Activated CD8-positive, alpha-beta memory T cell treated with anti-CD3 and anti-CD28 coated beads, Interleukin-2, amount 10 ng/mL, durations not matched to agents 7 days and 5 days (primary cell): Measurements from ENCODE around the gene ADGRB3. TPM values are rescaled to one million over a fixed set of nuclear protein-coding genes. Genes with fewer than 3 reads are reported as not detected.
"Not testable (repeated sequence)": the region's sequence is repeated elsewhere in the genome, so short reads cannot be mapped to it uniquely, and the experiment has no call there.

ENCODE experiments used
- ATAC-seq: fragments of 150-1000 bp; cut with Tn5 transposase; one replicate; pipeline ENCODE4 v1.10.0; 2021; ENCODE audit warnings: moderate library complexity
- CTCF ChIA-PET: fragments of 350-600 bp; sonication (Branson Sonifier 250); formaldehyde crosslinking; loops from one replicate; lab custom pipeline; 2021; ENCODE audit warnings: antibody characterized with exemption; lab: Charles Lee
- DNase-seq: peaks from one replicate; pipeline ENCODE4 v3.0.0-alpha.2; 2020
- H3K27ac Mint-ChIP-seq: one replicate; pipeline ENCODE4 v1.8.0; 2021; ENCODE audit warnings: mild to moderate bottlenecking, mixed read lengths
- H3K27me3 Mint-ChIP-seq: one replicate; pipeline ENCODE4 v1.8.0; 2021; ENCODE audit warnings: mixed read lengths
- H3K36me3 Mint-ChIP-seq: one replicate; pipeline ENCODE4 v1.8.0; 2021; ENCODE audit warnings: mild to moderate bottlenecking, mixed read lengths
- H3K4me1 Mint-ChIP-seq: one replicate; pipeline ENCODE4 v1.8.0; 2021; ENCODE audit warnings: mixed read lengths
- H3K4me3 Mint-ChIP-seq: one replicate; pipeline ENCODE4 v1.8.0; 2021; ENCODE audit warnings: mild to moderate bottlenecking, moderate library complexity, mixed read lengths
- H3K9me3 Mint-ChIP-seq: one replicate; pipeline ENCODE4 v1.8.0; 2022; ENCODE audit warnings: low read depth, mixed read lengths
- total RNA-seq, 2 experiments: library from RNA; stranded (reverse); gene quantifications; one replicate each; pipeline ENCODE4 v1.2.3, GENCODE V29; 2021

Gene ADGRB3
- total RNA-seq, 2 experiments from 2014 or later, result 0.33 TPM; not detected in 1

DNA sequence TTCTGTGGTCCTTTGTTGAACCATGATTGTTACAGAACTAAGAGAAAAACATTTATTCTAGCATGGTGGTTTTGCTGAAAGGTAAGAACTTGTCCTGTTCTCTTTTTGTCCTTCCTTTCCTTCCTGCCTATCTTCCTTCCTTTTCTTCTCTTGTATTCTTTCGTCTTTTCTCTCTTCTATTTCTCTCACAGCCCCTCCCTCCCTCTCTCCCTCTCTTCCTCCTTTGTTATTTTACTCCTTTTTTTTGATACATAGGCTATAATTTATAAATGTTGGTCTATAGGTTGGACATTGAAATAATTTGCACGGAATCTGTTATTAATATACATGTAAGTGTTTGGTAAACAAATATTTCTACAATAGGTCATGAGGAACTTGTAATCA is 18.6 kb downstream of the ADGRB3 start:
- no peaks in the 10 kb centered on the region for H3K9me3 Mint-ChIP-seq
- CTCF ChIA-PET, result no interaction called here
- no peak for ATAC-seq

DNA sequence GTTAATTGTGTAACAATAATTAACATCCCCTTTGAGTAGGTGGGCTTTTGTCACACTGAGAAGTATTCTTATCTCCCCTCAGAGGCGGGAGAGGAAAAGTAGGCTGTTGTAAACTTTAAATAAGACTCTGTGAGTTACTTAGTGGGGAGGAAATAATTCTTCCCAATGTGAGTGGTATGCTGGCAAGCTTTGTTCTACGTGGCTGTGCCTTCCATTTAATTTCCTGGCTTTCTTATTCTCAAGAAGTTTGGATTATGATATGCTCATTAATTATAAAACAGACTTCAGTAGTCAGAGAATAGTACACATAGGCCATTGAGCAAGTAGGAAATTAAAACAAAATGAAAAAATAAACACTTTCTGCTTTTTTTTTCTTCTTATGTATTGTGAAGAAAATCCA is 19.1 kb downstream of the ADGRB3 start:
- CTCF ChIA-PET, result no interaction called here
- Mint-ChIP-seq H3K9me3 (no peaks in the 10 kb centered on the region), H3K36me3 (no peaks in the 10 kb centered on the region), H3K27me3 (no peaks in the 10 kb centered on the region), H3K27ac (no peak overlapping the region), H3K4me3 (no peak overlapping the region), H3K4me1 (no peaks in the 10 kb centered on the region)
- DNase-seq, result no peak
- ATAC-seq, result no peak

More for the DNA sequence above, 18.6 kb downstream of the ADGRB3 start:
- DNase-seq, result no peak
- H3K4me1 Mint-ChIP-seq, result no peaks in the 10 kb centered on the region
- H3K27me3 Mint-ChIP-seq, result no peaks in the 10 kb centered on the region
- no peak overlapping the region for H3K27ac Mint-ChIP-seq
- H3K36me3 Mint-ChIP-seq, result no peaks in the 10 kb centered on the region
- H3K4me3 Mint-ChIP-seq, result no peak overlapping the region

DNA sequence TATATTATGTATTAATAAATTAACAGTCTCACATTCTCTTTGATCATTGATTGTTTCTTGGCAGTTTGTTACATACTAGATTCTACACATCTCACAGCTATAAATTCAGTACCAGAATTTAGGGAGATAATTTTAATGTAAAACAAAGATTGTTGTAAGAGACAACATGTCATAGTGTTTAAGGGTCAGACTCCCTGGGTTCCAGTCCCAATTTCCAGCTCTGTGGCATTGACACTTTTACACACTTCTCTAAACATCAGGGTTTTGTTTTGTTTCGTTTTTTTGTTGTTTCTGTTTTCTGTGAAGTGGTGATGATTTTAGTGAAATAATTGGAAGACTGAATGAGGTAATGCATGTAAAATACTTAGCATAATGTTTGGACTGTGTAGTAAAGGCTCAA is 19.9 kb downstream of the ADGRB3 start:
- Mint-ChIP-seq H3K27ac (no peak overlapping the region), H3K4me3 (no peak overlapping the region), H3K9me3 (no peaks in the 10 kb centered on the region), H3K36me3 (no peaks in the 10 kb centered on the region), H3K4me1 (no peaks in the 10 kb centered on the region), H3K27me3 (no peaks in the 10 kb centered on the region)
- DNase-seq, result no peak
- CTCF ChIA-PET, result no interaction called here
- no peak for ATAC-seq

DNA sequence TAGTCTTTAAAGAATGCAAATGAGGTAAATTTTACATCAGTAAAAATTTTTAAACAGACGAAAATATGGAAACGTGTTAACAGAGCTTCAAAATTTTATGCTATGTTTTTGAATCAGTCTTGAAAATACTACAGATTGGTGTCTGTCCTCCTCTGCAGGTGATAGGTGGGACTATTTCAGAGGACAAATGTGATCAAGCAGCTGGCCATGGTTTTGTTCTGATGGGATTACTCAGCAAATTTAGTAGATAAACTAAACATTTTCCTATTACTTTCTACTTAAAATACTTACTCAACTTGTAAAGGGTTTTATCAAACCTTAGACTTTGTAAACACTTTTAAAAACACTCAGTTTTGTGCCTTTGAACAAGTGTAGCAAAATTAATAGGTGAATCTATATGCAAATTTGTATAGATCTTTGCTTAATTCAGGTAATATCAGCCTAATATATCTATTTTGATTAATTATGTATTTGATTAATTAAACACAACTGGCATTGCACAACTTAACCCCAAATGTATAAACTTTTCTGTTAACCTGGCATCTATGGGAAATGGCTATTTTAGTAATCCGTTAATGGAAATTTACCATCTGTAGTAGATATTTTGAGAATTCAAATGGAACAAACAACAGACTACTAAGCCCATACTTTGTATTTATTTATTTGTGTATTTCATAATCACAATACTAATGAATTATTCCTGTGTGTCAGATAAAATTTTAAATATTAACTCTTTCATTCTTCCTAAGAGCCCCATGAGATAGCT is 22.5 kb downstream of the ADGRB3 start:
- no peak for DNase-seq
- H3K27ac Mint-ChIP-seq, result no peak overlapping the region
- no peak for ATAC-seq
- no peak overlapping the region for H3K4me3 Mint-ChIP-seq
- no peaks in the 10 kb centered on the region for H3K4me1 Mint-ChIP-seq
- CTCF ChIA-PET, result no interaction called here
- no peaks in the 10 kb centered on the region for H3K27me3 Mint-ChIP-seq
- no peaks in the 10 kb centered on the region for H3K9me3 Mint-ChIP-seq
- no peaks in the 10 kb centered on the region for H3K36me3 Mint-ChIP-seq

DNA sequence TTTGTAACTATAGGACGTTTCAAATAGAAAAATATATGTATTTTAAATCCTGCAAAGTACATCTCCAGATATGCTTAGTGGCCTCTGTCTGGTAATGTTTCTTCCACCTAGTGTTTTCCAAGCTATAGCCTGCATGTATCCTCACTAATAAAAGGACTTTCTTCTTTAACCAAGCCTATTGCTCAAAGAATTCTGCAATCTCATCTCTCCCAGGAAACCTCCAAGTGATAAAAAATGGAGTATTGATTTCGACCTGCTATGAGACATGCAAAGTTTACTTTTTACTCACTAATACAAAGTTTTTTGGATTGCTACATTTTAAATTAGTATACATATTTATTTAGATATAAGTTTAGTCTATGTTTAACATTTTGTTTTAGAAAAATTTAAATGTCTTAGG is 23.3 kb downstream of the ADGRB3 start:
- Mint-ChIP-seq H3K4me3 (no peak overlapping the region), H3K27me3 (no peaks in the 10 kb centered on the region), H3K27ac (no peak overlapping the region), H3K4me1 (no peaks in the 10 kb centered on the region), H3K9me3 (no peaks in the 10 kb centered on the region), H3K36me3 (no peaks in the 10 kb centered on the region)
- ATAC-seq (no peak), DNase-seq (no peak)
- CTCF ChIA-PET, result no interaction called here

DNA sequence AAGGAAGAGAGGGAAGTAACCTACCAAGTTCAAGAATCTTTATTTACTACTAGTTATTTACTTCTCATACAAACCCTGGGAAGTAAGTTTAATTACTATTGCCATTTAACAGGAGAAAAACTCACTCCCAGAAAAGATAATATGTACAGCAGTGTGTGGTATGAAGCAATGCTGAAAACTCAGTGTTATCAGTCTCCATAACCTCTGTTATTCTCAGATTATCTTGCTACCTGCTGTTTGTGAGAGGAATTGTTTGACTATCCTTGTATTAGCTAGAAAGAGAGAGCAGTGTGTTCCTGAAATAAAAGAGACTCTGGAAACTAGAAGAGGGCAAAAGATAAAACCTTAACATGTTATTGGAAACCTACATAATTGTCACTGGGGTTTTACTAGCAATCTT is 38.2 kb downstream of the ADGRB3 start:
- H3K27me3 Mint-ChIP-seq, result no peaks in the 10 kb centered on the region
- H3K9me3 Mint-ChIP-seq, result peaks cover 5% of the 10 kb centered on the region
- DNase-seq (no peak), ATAC-seq (no peak)
- CTCF ChIA-PET, result no interaction called here
- no peak overlapping the region for H3K27ac Mint-ChIP-seq
- H3K36me3 Mint-ChIP-seq, result no peaks in the 10 kb centered on the region
- no peaks in the 10 kb centered on the region for H3K4me1 Mint-ChIP-seq
- no peak overlapping the region for H3K4me3 Mint-ChIP-seq

DNA sequence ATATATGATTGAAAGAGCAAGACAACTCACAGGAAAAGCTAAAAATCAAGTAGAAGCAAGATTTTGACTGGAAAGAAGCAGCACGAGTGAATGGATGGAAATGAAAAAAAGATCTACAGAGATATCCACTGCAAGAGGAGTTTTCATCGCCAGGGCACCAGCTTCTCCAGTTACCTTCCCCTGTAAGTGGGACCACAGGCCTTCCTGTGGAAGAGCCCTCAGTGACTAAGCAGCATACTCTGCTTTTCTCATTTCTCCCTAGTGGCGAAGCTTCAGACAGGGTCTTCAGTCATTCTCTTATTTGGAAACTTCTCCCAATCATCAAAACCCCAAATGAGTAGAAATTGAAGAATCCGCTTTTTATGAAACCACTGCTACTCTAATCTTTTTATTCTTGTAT is 40.5 kb downstream of the ADGRB3 start:
- Mint-ChIP-seq H3K4me1 (no peaks in the 10 kb centered on the region), H3K36me3 (no peaks in the 10 kb centered on the region), H3K4me3 (no peak overlapping the region), H3K27me3 (no peaks in the 10 kb centered on the region), H3K9me3 (peaks cover 5% of the 10 kb centered on the region), H3K27ac (no peak overlapping the region)
- DNase-seq (no peak), ATAC-seq (no peak)
- CTCF ChIA-PET, result no interaction called here

DNA sequence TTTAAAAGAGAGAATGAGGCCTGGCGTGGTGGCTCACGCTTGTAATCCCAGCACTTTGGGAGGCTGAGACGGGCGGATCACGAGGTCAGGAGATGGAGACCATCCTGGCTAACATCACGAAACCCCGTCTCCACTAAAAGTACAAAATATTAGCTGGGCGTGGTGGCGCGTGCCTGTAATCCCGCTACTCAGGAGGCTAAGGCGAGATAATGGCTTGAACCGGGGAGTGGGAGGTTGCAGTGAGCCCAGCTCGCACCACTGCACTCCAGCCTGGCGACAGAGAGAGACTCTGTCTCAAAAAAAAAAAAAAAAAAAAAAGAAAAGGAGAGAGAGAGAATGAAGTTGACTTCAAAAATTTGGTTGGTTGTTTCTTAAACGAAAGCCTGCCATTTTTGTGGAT is 41.0 kb downstream of the ADGRB3 start:
- H3K9me3 Mint-ChIP-seq, H3K27me3 Mint-ChIP-seq, H3K4me1 Mint-ChIP-seq, DNase-seq, H3K27ac Mint-ChIP-seq, H3K4me3 Mint-ChIP-seq, H3K36me3 Mint-ChIP-seq, ATAC-seq, CTCF ChIA-PET: not testable (repeated sequence)

DNA sequence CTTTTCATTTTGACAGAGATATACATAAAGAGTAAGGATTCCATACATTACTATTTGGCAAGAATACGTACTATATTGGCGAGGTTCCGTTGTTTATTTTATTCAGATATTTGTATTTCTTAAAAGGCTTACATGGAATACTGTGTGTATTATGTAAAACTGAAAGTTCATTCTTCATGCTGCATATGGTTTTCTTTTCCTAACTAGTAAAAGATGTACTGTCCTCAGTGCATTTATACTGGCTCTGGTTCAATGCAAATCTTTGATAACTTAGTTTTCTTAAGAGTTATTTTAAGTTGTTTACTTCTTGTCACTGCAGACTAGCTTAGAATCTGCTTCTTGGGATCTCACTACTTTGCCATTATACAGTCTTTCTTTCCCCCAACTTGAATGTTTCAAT is 42.0 kb downstream of the ADGRB3 start:
- ATAC-seq (no peak), DNase-seq (no peak)
- Mint-ChIP-seq H3K9me3 (peaks cover 5% of the 10 kb centered on the region), H3K4me3 (no peak overlapping the region), H3K4me1 (no peaks in the 10 kb centered on the region), H3K27me3 (no peaks in the 10 kb centered on the region), H3K36me3 (no peaks in the 10 kb centered on the region), H3K27ac (no peak overlapping the region)
- CTCF ChIA-PET, result no interaction called here

DNA sequence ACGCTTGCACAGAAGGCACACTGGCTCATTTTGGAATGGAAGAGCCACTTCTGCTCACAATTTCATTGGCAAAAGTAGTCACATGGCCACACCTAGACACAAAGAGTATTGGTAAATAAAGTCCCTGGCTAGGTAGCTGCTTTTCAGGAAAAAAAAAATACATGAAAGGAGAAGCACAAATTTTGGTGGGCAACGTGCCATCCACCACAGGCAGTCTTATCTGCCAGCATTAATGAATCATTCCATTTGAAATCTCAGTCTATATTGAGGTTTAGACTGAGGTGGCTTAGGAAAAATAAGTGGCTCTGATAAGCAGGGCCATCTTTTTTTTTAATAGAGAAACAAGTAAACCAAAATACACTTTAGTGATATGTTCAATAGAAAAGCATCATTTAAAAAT is 44.3 kb downstream of the ADGRB3 start:
- Mint-ChIP-seq H3K4me1 (no peaks in the 10 kb centered on the region), H3K4me3 (no peak overlapping the region), H3K36me3 (no peaks in the 10 kb centered on the region), H3K9me3 (peaks cover 5% of the 10 kb centered on the region), H3K27me3 (no peaks in the 10 kb centered on the region), H3K27ac (no peak overlapping the region)
- CTCF ChIA-PET, result no interaction called here
- DNase-seq (no peak), ATAC-seq (no peak)

DNA sequence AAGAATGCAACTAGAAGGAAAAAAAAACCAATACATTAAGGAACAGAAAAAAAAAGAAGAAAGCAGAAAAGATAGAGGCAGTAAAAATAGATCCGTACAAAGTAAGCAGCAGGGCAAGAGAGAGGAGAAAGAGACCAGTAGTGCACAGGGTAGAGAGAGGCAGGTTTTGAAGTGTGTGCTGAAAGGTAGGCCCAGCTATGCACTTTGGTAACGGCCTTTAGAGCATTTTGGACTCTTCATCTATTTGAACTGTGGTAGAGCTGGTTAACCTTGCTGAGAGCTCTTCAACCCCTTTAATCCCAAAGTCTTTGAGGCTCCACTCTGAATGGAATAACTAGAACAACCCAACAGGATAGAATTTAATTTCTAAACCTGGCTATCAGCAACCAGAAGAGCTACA is 45.2 kb downstream of the ADGRB3 start:
- Mint-ChIP-seq H3K4me1 (no peaks in the 10 kb centered on the region), H3K9me3 (peaks cover 3% of the 10 kb centered on the region), H3K27ac (no peak overlapping the region), H3K36me3 (no peaks in the 10 kb centered on the region), H3K4me3 (no peak overlapping the region), H3K27me3 (no peaks in the 10 kb centered on the region)
- no peak for ATAC-seq
- CTCF ChIA-PET, result no interaction called here
- DNase-seq, result no peak

DNA sequence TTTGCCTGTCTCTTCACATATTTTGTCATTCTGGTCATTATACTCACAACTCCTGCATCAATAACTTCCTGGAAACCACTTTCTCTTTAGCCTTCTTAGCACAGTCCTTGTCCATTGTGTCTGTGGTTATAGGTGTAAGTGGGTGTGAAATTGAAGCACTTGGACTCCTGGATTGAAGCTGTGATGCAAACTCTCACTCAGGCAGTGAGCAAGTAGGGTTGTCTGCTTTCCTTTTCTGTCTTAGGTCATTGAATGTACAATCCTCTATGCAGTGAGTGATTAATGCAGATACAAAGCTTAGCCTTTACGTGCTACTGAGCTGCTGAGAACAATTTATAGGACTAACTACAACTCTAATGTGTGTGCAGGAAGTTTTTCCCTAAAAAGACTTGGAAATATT is 54.8 kb downstream of the ADGRB3 start:
- H3K4me1 Mint-ChIP-seq, result no peaks in the 10 kb centered on the region
- CTCF ChIA-PET, result no interaction called here

DNA sequence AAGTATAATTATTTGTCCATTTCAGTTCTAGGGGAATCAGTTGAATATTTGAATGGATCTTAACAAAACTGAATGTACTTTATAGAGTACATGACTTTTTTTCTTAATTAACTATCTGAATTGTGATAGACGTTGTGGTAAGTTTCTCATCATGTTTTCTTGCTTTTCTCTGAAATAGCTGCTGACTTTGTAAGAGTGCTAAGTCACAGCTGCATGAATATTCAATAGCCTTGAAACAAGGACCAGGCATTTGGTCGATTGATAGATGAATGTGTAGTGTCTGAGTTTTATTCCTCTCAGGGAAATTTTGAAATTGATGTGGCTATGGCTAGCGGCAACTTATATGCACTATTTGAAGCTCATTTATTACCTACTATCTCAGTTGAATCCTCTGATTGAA is 56.0 kb downstream of the ADGRB3 start:
- no peaks in the 10 kb centered on the region for H3K36me3 Mint-ChIP-seq
- no peak overlapping the region for H3K4me3 Mint-ChIP-seq
- H3K27me3 Mint-ChIP-seq, result no peaks in the 10 kb centered on the region

More for the DNA sequence above, 54.8 kb downstream of the ADGRB3 start:
- H3K27ac Mint-ChIP-seq, result no peak overlapping the region
- no peaks in the 10 kb centered on the region for H3K27me3 Mint-ChIP-seq
- H3K36me3 Mint-ChIP-seq, result no peaks in the 10 kb centered on the region
- no peak overlapping the region for H3K4me3 Mint-ChIP-seq
- DNase-seq (no peak), ATAC-seq (no peak)
- no peaks in the 10 kb centered on the region for H3K9me3 Mint-ChIP-seq

DNA sequence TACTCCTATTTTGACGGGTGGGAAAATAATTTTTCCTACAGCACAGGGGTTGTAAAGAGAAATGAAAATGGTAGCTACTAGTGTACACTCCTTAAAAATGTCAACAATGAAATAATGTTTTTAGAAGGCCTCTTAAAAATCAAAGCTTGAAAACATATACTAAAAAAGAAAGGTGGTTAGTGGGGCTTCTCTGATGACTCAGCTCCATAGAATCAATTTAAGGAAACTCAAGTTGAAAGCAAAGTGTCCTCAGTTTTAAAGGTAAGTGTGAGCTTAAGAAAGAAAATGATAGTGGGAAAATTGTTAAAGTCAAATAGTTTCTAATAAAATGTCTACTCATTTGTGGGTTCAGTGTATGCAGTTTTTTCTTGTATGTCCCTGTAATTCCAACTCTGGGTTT is 58.2 kb downstream of the ADGRB3 start:
- CTCF ChIA-PET, result no interaction called here
- Mint-ChIP-seq H3K4me3 (no peak overlapping the region), H3K27ac (no peak overlapping the region), H3K27me3 (no peaks in the 10 kb centered on the region), H3K4me1 (no peaks in the 10 kb centered on the region), H3K9me3 (no peaks in the 10 kb centered on the region), H3K36me3 (no peaks in the 10 kb centered on the region)
- DNase-seq, result no peak
- ATAC-seq, result no peak

More for the DNA sequence above, 56.0 kb downstream of the ADGRB3 start:
- CTCF ChIA-PET, result no interaction called here
- ATAC-seq (no peak), DNase-seq (no peak)
- Mint-ChIP-seq H3K27ac (no peak overlapping the region), H3K9me3 (no peaks in the 10 kb centered on the region), H3K4me1 (no peaks in the 10 kb centered on the region)
